Measurements from ENCODE around the gene CDC42BPG. TPM values are rescaled to one million over a fixed set of nuclear protein-coding genes. Genes with fewer than 3 reads are reported as not detected.

The CDC42BPG gene
- total RNA-seq, 1 donor from 2014 or later: 16.3 TPM

DNA sequence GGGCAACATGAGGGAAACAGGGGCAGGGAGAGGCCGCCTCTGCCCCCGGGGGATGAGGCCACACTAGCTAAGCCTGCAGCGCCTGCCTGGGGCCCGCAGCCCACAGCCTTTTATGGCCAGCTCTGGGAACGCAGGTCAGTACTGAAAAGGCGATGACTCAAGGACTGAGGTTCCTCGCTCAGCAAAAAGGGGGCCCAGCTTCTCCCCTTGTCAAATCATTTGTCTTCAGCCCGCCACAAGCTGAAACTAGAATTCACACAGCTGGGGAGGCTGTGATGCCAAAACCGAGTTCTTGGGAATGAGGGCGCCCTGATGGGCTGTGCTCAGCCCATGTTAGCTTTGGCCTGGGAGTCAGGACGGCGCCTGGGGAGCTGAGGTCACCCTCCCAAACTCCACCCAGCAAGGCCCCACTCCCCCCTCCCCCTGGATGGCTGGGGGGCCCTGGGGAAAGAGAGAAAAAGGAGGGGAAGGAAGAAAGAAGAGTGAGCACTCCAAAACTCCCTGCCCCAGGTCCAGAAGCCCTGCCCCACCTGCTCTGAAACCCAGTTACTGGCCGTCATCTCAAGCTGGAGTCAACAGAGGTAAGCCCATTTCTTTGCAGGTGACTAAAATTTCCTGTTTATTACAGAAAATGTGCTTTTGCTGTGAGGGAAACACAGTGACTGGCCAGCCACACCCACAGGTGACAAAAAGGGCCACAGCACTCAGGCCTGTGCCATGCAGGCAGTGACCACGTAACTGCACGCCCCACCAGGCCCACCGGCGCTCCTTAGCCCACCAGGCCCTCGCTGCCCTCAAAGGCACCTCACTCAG is 20.2 kb upstream of the CDC42BPG start:
- H3K4me3 ChIP-seq: peak overlapping the region; percentile 28
- DNase-seq (peak; percentile 61), ATAC-seq (peak; percentile 47 to 63)
- no peaks in the 10 kb centered on the region for H3K9me3 ChIP-seq
- TF ChIP-seq, protein P1, sequence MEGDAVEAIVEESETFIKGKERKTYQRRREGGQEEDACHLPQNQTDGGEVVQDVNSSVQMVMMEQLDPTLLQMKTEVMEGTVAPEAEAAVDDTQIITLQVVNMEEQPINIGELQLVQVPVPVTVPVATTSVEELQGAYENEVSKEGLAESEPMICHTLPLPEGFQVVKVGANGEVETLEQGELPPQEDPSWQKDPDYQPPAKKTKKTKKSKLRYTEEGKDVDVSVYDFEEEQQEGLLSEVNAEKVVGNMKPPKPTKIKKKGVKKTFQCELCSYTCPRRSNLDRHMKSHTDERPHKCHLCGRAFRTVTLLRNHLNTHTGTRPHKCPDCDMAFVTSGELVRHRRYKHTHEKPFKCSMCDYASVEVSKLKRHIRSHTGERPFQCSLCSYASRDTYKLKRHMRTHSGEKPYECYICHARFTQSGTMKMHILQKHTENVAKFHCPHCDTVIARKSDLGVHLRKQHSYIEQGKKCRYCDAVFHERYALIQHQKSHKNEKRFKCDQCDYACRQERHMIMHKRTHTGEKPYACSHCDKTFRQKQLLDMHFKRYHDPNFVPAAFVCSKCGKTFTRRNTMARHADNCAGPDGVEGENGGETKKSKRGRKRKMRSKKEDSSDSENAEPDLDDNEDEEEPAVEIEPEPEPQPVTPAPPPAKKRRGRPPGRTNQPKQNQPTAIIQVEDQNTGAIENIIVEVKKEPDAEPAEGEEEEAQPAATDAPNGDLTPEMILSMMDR (IDR thresholded peaks at IDR 0.05): no peak
- H3K4me1 ChIP-seq: peaks cover 98% of the 10 kb centered on the region
- no peaks in the 10 kb centered on the region for H3K27me3 ChIP-seq (ENCODE audit: low read depth)
- intact Hi-C loops (cut with DNase I): no loop called here
- H3K27ac ChIP-seq: peak overlapping the region; percentile 83
- H3K36me3 ChIP-seq: peaks cover 15% of the 10 kb centered on the region

DNA sequence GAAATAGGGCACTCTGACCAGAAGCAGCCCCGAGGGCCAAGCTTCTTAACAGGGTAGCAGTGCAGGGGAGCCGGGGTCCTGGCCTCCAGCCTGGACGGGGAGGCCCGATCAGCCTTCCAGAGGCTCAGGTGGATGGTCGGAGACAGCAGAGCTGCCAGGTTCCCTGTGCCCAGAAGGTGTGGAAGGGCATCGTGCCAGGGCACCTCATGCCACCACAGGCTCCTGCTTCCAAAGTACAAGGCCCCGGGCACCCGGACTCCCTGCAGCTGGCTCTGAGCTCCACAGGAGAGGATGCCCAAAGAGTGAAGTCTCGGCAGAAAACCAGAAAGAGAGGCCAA is 19.7 kb upstream of the CDC42BPG start:
- peaks cover 21% of the 10 kb centered on the region for H3K36me3 ChIP-seq
- peak overlapping the region; percentile 83 for H3K27ac ChIP-seq
- peaks cover 98% of the 10 kb centered on the region for H3K4me1 ChIP-seq
- H3K9me3 ChIP-seq: no peaks in the 10 kb centered on the region
- TF ChIP-seq, protein P1 (IDR thresholded peaks at IDR 0.05): no peak
- H3K4me3 ChIP-seq: peak overlapping the region; percentile 28
- intact Hi-C loops (cut with DNase I): no loop called here
- DNase-seq: no peak
- H3K27me3 ChIP-seq (ENCODE audit: low read depth): no peaks in the 10 kb centered on the region
- ATAC-seq: no peak

DNA sequence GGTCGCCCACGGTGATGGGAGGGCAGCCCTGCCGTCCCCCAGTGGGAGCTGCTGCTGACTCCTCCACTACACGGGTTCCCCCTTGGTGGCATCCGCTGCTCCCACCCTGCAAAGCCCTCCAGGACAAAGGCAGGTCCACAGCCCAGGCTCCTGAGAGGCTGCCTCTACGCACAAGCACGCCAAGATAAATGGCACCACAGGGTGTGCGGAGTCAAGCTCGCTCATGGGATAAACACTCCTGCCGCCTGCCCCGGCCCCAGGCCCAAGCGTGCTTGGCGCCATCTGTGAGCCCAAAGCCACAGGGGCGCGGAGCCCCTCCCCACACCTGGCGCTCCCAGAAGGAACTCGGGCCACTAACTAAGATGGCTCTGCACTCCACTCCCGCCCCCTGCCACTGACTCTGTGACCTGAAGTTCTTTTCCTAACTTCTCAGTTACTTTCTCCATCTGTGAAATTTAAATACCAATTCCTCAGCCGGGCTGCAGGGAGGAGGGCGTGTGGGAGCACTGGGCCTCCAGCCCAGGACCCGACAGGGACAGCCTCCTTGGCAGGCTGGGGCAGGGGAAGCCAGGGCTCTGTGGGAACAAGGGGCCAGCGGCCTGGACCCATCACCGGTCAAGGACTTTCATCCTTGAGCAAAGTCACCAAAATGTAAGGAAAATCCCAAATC is 19.1 kb upstream of the CDC42BPG start:
- Histone ChIP-seq H3K27me3 (ENCODE audit: low read depth) (no peaks in the 10 kb centered on the region), H3K4me3 (peak overlapping the region; percentile 28), H3K9me3 (no peaks in the 10 kb centered on the region), H3K4me1 (peaks cover 98% of the 10 kb centered on the region), H3K36me3 (peaks cover 26% of the 10 kb centered on the region), H3K27ac (peak overlapping the region; percentile 83)
- TF ChIP-seq, protein P1 (IDR thresholded peaks at IDR 0.05): no peak
- DNase-seq (no peak), ATAC-seq (peak; percentile 26 to 38)
- intact Hi-C loops (cut with DNase I): no loop called here

DNA sequence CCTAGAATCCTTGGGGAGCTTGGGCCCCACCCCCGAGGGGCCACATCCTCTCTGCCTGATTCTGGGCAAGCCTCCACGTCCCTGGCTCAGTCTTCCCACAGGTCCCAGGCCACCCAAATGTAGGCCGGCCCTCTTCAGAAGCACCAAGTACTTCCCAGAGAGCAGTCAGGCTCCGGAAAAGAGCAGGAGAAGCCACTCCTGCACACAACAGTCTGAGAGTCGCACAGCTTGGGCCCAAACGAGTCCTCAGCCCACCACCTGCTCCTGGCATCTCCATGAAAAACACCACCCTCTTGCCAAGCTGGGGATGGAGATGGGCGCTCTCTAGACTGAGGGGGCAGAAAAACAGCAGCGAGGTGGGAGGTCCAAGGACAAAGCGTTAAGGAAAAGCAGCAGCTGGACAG is 18.5 kb upstream of the CDC42BPG start:
- TF ChIP-seq, protein P1 (IDR thresholded peaks at IDR 0.05): no peak
- intact Hi-C loops (cut with DNase I): no loop called here
- Histone ChIP-seq H3K9me3 (no peaks in the 10 kb centered on the region), H3K27ac (peak overlapping the region; percentile 83), H3K27me3 (ENCODE audit: low read depth) (no peaks in the 10 kb centered on the region), H3K4me1 (peaks cover 98% of the 10 kb centered on the region), H3K4me3 (peak overlapping the region; percentile 28), H3K36me3 (peaks cover 27% of the 10 kb centered on the region)
- DNase-seq: no peak
- peak; percentile 3 to 16 for ATAC-seq

DNA sequence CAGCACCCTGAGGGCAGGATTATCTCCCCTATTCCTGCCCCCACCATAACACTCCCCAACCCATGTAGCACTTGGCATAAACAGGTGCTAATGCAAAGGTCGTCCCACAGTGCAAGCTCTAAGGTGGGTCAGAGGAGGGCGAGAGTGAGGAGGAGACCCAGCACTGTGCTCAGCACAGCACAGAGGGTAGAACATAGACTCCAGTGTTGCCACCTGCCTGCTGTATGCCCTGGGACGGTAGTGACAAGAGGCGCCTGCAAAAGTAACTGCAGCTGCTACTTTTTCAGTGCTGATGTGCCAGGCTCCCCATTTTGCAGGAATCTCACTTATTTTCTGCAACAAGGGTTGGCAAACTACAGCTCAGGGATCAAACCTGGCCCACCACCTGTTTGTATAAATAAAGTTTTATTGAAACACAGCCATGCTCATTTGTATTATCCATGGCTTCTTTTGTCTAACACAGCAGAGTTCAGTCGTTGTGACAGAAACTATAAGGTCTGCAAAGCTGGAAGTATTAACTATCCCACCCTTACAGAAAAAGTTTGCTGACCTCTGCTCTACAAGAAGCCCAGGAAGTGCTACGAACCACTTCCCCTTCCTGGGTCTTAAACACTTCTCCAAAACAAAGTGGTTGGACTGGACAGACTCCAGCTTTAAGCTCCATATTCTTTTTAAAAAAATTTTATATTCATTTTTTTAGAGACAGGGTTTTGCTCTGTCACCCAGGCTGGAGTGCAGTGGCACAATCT is 16.9 kb upstream of the CDC42BPG start:
- Histone ChIP-seq H3K27me3 (ENCODE audit: low read depth) (no peaks in the 10 kb centered on the region), H3K4me1 (peaks cover 99% of the 10 kb centered on the region), H3K36me3 (peaks cover 30% of the 10 kb centered on the region), H3K9me3 (no peaks in the 10 kb centered on the region), H3K27ac (peak overlapping the region; percentile 83), H3K4me3 (no peak overlapping the region)
- DNase-seq (no peak), ATAC-seq (no peak)
- TF ChIP-seq, protein P1 (IDR thresholded peaks at IDR 0.05): no peak
- intact Hi-C loops (cut with DNase I): no loop called here
